Thymus (tissue), 14 donors: Measurements from ENCODE around the gene CD248. TPM values are rescaled to one million over a fixed set of nuclear protein-coding genes. Genes with fewer than 3 reads are reported as not detected.

ENCODE experiments used
- DNase-seq, 9 donors: peaks; one replicate each; pipeline ENCODE4 v3.0.0-alpha.2; 2013; ENCODE audit warnings: low spot score in 9 of 9, low read depth in 6 of 9, missing footprints in 1 of 9
- H3K27ac ChIP-seq, 2 donors: one replicate each; pipeline ENCODE4 v1.5.1; 2013; ENCODE audit warnings: control low read depth in 1 of 2, low read depth in 1 of 2, low read length in 1 of 2, mild to moderate bottlenecking in 1 of 2, moderate library complexity in 1 of 2
- H3K27me3 ChIP-seq, 2 donors: one replicate each; pipeline ENCODE4 v1.5.1; 2013; ENCODE audit warnings: low read length in 1 of 2; ENCODE audit not compliant: control insufficient read depth in 2 of 2, insufficient read depth in 1 of 2
- H3K36me3 ChIP-seq, 2 donors: one replicate each; pipeline ENCODE4 v1.5.1; 2013; ENCODE audit warnings: low read length in 1 of 2, mild to moderate bottlenecking in 1 of 2, moderate library complexity in 1 of 2; ENCODE audit not compliant: control insufficient read depth in 2 of 2, insufficient read depth in 2 of 2
- H3K4me1 ChIP-seq, 2 donors: one replicate each; pipeline ENCODE4 v1.5.1; 2013; ENCODE audit warnings: low read length in 2 of 2; ENCODE audit not compliant: control insufficient read depth in 2 of 2, insufficient read depth in 2 of 2
- H3K4me3 ChIP-seq, 2 donors: one replicate each; pipeline ENCODE4 v1.5.1; 2013; ENCODE audit warnings: low read length in 2 of 2, control low read depth in 1 of 2, mild to moderate bottlenecking in 1 of 2
- H3K9me3 ChIP-seq, 2 donors: one replicate each; pipeline ENCODE4 v1.5.1; 2013; ENCODE audit warnings: low read length in 1 of 2, mild to moderate bottlenecking in 1 of 2; ENCODE audit not compliant: control insufficient read depth in 2 of 2, insufficient read depth in 1 of 2
- WGBS: extraction: QIAGEN DNeasy Blood & Tissue Kit; methylation state at CpG from one replicate; pipeline ENCODE4 v1.1.7; 2013; 5-methylcytosine and 5-hydroxymethylcytosine counted together
- long read RNA-seq, 10 donors: transcript quantifications; one replicate each; lab custom pipeline, GENCODE V29; 2026
- polyA plus RNA-seq: library from polyadenylated mRNA; stranded (reverse); fragments of 200-250 nt; gene quantifications from one replicate; pipeline ENCODE4 v1.2.3, GENCODE V29; 2013
- total RNA-seq: library from RNA; stranded (reverse); fragments of 120-200 nt; gene quantifications from one replicate; pipeline ENCODE4 v1.2.4, GENCODE V29; 2013
- donor health status: healthy.

CD248 gene, protein sequence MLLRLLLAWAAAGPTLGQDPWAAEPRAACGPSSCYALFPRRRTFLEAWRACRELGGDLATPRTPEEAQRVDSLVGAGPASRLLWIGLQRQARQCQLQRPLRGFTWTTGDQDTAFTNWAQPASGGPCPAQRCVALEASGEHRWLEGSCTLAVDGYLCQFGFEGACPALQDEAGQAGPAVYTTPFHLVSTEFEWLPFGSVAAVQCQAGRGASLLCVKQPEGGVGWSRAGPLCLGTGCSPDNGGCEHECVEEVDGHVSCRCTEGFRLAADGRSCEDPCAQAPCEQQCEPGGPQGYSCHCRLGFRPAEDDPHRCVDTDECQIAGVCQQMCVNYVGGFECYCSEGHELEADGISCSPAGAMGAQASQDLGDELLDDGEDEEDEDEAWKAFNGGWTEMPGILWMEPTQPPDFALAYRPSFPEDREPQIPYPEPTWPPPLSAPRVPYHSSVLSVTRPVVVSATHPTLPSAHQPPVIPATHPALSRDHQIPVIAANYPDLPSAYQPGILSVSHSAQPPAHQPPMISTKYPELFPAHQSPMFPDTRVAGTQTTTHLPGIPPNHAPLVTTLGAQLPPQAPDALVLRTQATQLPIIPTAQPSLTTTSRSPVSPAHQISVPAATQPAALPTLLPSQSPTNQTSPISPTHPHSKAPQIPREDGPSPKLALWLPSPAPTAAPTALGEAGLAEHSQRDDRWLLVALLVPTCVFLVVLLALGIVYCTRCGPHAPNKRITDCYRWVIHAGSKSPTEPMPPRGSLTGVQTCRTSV
- total RNA-seq, result 3.0 TPM
- 7.7 TPM for polyA plus RNA-seq
- long read RNA-seq, donor 1, transcript CD248-201 (1 exons, 2,558 nt), result major isoform, 7 of 7 reads
- long read RNA-seq, donor 1, partial matches to known transcripts, result 0 of 7 reads
- long read RNA-seq, donor 1, other reads (novel, unspliced or antisense), result 0 of 7 reads
- long read RNA-seq, donor 2, result 0 reads
- long read RNA-seq, donor 3, transcript CD248-201 (1 exons, 2,558 nt), result major isoform, 23 of 23 reads
- long read RNA-seq, donor 3, partial matches to known transcripts, result 0 of 23 reads
- long read RNA-seq, donor 3, other reads (novel, unspliced or antisense), result 0 of 23 reads
- long read RNA-seq, donor 4, transcript CD248-201 (1 exons, 2,558 nt), result major isoform, 17 of 17 reads
- long read RNA-seq, donor 4, partial matches to known transcripts, result 0 of 17 reads
- long read RNA-seq, donor 4, other reads (novel, unspliced or antisense), result 0 of 17 reads
- long read RNA-seq, donor 5, transcript CD248-201 (1 exons, 2,558 nt), result major isoform, 43 of 43 reads
- long read RNA-seq, donor 5, partial matches to known transcripts, result 0 of 43 reads
- long read RNA-seq, donor 5, other reads (novel, unspliced or antisense), result 0 of 43 reads
- long read RNA-seq, donor 6, transcript CD248-201 (1 exons, 2,558 nt), result major isoform, 27 of 27 reads
- long read RNA-seq, donor 6, partial matches to known transcripts, result 0 of 27 reads
- long read RNA-seq, donor 6, other reads (novel, unspliced or antisense), result 0 of 27 reads
- long read RNA-seq, donor 7, transcript CD248-201 (1 exons, 2,558 nt), result major isoform, 25 of 25 reads
- long read RNA-seq, donor 7, partial matches to known transcripts, result 0 of 25 reads
- long read RNA-seq, donor 7, other reads (novel, unspliced or antisense), result 0 of 25 reads
- long read RNA-seq, donor 8, transcript CD248-201 (1 exons, 2,558 nt), result major isoform, 28 of 28 reads
- long read RNA-seq, donor 8, partial matches to known transcripts, result 0 of 28 reads
- long read RNA-seq, donor 8, other reads (novel, unspliced or antisense), result 0 of 28 reads
- long read RNA-seq, donor 9, transcript CD248-201 (1 exons, 2,558 nt), result major isoform, 19 of 19 reads
- long read RNA-seq, donor 9, partial matches to known transcripts, result 0 of 19 reads
- long read RNA-seq, donor 9, other reads (novel, unspliced or antisense), result 0 of 19 reads
- long read RNA-seq, donor 10, transcript CD248-201 (1 exons, 2,558 nt), result major isoform, 16 of 16 reads
- long read RNA-seq, donor 10, partial matches to known transcripts, result 0 of 16 reads
- long read RNA-seq, donor 10, other reads (novel, unspliced or antisense), result 0 of 16 reads

DNA sequence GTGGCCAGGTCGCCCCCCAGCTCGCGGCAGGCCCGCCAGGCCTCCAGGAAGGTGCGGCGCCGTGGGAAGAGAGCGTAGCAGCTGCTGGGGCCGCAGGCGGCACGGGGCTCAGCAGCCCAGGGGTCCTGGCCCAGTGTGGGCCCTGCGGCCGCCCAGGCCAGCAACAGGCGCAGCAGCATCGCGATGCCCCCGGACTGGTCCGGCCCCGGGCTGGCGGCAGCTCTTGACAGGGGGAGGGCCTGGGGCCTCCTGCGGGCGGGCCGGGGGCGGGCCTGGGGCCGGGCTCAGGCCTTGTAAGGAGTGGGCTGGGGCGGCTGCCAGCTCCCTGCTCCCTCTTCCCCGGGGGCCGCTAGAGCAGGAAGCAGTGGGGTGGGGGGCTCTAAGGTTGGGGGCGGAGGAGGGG lies at the start of gene CD248:
Gene CD248, minus strand, starts transcription at position 196 of the 403 bp plus-strand sequence. Its CDS starts 17 bp downstream, at position 179.
- whole genome bisulfite sequencing, result 31% methylated on average over 29 of the region's 29 CpGs
- peaks cover 44 to 78% of the 10 kb centered on the region in 2 donors for H3K4me1 ChIP-seq
- peak in 4 of 9 donors; percentile 49 to 81 (median 62) for DNase-seq

DNA sequence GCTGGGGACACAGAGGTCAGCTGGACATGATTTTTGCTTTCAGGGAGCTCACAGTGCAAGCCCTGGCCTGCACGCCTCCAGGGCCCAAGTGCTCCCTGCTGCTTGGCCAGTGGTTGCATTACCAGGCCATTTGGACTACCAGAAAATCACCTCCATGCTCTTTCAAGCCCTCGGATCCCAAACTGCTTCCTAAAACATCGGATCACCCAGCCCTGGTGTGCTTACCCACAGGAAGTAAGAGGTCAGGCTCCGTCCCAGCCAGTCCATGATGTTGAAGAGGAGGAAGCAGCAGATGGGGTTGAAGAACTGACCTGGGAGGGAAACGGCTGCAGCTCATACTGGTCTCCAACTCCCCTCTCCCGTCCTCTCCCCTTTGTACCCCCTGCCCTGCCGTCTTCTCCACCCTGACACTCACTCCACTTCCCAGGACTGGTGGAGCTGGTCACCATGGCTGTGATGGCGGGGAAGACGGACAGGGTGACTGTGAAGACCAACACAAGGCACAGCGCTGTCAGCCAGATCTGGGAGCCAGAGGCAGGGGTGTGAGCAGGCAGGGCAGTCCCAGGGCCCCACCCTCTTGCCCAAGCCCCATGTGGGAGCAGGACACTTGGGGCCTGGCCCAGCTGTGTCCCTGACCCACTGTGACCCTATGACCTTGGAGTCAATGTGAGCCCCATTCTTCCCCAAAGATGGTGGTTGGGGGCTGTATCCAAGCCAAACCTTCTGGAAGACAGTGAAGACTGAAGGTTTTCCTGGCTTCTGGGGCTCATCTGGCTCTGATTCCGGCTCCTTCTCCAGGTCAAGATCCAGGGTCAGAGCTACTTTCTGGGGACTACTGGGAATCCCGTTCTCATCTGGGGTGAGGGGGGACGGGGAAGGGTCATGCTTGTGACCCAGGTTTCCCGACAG lies 49.1 kb upstream of the CD248 start:
- no peak for DNase-seq
- Histone ChIP-seq H3K9me3 (peaks cover 0 to 4% of the 10 kb centered on the region in 2 donors), H3K27me3 (peaks cover 0 to under 1% of the 10 kb centered on the region in 2 donors), H3K4me1 (peaks cover 2 to 3% of the 10 kb centered on the region in 2 donors), H3K36me3 (peaks cover 3 to 19% of the 10 kb centered on the region in 2 donors), H3K27ac (no peak overlapping the region), H3K4me3 (no peak overlapping the region)
- WGBS, result 96% methylated on average over 14 of the region's 14 CpGs

More for the DNA sequence above, at the start of gene CD248:
- H3K27ac ChIP-seq, result peak within 1 kb of the TSS; percentile 99 to 100
- H3K9me3 ChIP-seq, result peaks cover 0 to 14% of the 10 kb centered on the region in 2 donors
- peak within 1 kb of the TSS; percentile 43 to 50 for H3K4me3 ChIP-seq
- no peaks in the 10 kb centered on the region for H3K36me3 ChIP-seq
- peaks cover 0 to 2% of the 10 kb centered on the region in 2 donors for H3K27me3 ChIP-seq

DNA sequence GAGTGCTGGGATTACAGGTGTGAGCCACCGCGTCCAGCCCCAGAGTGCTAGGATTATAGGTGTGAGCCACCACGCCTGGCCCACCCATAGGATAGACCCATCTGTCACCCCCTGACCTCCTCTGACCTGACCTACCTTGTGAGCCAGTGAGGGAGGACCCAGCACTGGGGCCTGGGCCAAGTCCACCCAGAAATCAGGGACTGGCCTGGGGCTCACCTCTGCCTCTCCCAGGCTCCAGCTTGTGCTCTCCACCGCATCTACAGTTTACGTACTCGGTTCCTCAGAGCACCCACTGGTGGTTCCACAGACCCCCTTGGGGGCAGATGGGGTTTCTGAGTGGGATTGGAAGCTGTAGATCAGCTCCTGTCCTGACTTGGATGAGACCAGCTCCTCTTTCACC lies 48.3 kb upstream of the CD248 start:
- Histone ChIP-seq H3K9me3 (peaks cover 0 to 3% of the 10 kb centered on the region in 2 donors), H3K4me1 (no peaks in the 10 kb centered on the region), H3K27ac (no peak overlapping the region), H3K4me3 (no peak overlapping the region), H3K27me3 (no peaks in the 10 kb centered on the region), H3K36me3 (peaks cover 3 to 22% of the 10 kb centered on the region in 2 donors)
- 97% methylated on average over 6 of the region's 6 CpGs for WGBS
- no peak for DNase-seq

DNA sequence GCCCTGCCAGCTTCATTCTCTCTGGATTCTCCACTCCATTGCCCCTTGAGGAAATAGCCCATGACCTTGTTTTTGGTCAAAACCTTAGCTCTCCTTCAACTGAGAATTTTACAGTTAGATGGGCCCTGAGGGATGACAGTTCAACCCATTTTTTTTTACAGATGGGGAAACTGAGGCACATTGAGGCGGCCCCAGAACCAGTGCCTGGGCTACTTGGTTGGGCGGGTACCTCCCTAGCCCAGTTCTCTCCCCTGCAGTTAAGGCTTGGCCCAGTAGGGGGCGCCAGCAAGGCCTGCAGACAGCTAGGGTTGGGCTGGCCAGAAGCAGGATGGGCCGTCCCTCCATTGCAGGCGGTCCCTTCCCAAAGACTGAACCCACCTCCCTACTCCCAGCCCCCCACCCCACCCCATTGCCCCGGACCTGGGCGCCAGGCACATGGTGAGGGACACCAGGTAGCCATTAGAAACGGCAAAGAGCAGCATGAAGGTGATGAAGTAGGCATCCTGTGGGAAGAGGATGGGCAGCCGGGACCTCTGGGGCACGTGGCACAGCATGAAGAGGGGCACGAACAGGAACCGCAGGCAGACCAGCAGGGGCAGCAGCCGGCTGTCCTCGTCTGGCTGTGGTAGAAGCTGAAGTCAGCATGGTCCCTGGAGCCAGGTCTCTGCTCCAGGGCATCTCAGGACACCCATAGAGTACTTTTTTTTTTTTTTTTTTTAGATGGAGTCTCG lies 47.1 kb upstream of the CD248 start:
- H3K9me3 ChIP-seq, result peaks cover 0 to 3% of the 10 kb centered on the region in 2 donors
- H3K4me1 ChIP-seq, result no peaks in the 10 kb centered on the region
- WGBS, result 88% methylated on average over 15 of the region's 15 CpGs
- no peak overlapping the region for H3K4me3 ChIP-seq
- peaks cover 3 to 26% of the 10 kb centered on the region in 2 donors for H3K36me3 ChIP-seq
- H3K27me3 ChIP-seq, result no peaks in the 10 kb centered on the region
- no peak overlapping the region for H3K27ac ChIP-seq
- DNase-seq, result peak in 1 of 9 donors; percentile 42

DNA sequence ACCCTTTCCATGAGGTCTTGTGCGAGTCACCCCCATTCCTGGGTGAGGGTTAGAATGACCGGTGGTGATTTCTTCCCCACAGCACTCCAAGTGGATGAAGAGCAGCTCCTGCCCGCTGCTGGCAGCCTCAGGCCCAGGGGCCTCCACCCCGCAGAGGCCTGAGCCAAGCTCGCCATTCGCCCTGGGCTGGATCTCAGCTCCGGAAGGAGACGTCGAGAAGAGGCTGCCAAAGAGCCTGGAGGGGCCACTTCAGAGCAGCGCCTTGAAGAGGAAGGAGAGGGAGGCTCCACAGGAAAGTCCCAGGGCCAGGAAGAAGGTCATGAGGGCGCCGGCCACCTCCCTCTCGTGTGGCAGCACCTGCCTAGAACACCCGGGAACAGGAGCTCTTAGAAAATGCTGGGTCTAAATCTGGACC lies 46.4 kb upstream of the CD248 start:
- H3K27me3 ChIP-seq, result no peaks in the 10 kb centered on the region
- no peak for DNase-seq
- H3K4me3 ChIP-seq, result no peak overlapping the region
- 96% methylated on average over 14 of the region's 14 CpGs for WGBS
- no peak overlapping the region for H3K27ac ChIP-seq
- no peaks in the 10 kb centered on the region for H3K4me1 ChIP-seq
- peaks cover 0 to 3% of the 10 kb centered on the region in 2 donors for H3K9me3 ChIP-seq
- H3K36me3 ChIP-seq, result peaks cover 5 to 26% of the 10 kb centered on the region in 2 donors

DNA sequence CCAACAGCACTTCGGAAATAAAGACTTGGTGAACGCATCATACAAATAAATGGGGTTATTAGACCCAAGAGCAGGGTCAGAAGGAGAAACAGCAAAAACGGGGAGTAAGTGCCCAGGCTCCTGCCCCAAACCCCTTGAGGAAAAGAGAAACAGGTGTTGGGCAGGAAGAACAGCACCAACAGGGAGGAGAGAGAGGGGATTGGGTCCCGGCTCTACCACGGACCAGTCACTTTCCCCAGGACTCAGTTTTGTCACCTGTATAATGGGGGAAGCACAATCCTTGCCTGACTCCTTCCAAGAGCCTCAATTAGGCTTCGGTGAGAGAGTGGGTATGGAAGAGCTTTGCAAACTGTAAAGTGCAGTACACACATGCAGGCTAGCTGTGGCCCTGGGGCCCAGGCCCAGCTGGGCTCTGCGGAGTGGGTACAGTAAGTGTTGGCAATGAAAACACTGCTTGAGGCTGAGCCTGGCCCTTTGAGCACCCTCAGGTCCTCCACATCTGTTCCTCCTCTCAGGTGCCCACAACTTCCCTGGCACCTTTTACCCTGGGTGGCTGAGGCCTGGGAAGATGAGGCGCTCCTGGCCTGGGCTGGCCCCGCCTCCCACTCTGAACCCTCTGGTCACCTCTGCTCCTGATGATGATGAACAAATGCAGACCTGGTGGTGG lies 45.8 kb upstream of the CD248 start:
- no peak for DNase-seq
- 91% methylated on average over 9 of the region's 9 CpGs for WGBS
- Histone ChIP-seq H3K9me3 (peaks cover 0 to 3% of the 10 kb centered on the region in 2 donors), H3K27me3 (no peaks in the 10 kb centered on the region), H3K4me1 (no peaks in the 10 kb centered on the region), H3K36me3 (peaks cover 6 to 22% of the 10 kb centered on the region in 2 donors), H3K27ac (no peak overlapping the region), H3K4me3 (no peak overlapping the region)
